HG03159 (cell line): Measurements from ENCODE around the gene HIRA.
"Not testable (repeated sequence)": the region's sequence is repeated elsewhere in the genome, so short reads cannot be mapped to it uniquely, and the experiment has no call there.

Experiments used
- ATAC-seq: cut with Tn5 transposase; IDR thresholded peaks from one replicate; pipeline ENCODE4 v1.9.1; 2021; ENCODE audit warnings: mild to moderate bottlenecking, moderate library complexity; ENCODE audit not compliant: unreplicated experiment

The HIRA gene

DNA sequence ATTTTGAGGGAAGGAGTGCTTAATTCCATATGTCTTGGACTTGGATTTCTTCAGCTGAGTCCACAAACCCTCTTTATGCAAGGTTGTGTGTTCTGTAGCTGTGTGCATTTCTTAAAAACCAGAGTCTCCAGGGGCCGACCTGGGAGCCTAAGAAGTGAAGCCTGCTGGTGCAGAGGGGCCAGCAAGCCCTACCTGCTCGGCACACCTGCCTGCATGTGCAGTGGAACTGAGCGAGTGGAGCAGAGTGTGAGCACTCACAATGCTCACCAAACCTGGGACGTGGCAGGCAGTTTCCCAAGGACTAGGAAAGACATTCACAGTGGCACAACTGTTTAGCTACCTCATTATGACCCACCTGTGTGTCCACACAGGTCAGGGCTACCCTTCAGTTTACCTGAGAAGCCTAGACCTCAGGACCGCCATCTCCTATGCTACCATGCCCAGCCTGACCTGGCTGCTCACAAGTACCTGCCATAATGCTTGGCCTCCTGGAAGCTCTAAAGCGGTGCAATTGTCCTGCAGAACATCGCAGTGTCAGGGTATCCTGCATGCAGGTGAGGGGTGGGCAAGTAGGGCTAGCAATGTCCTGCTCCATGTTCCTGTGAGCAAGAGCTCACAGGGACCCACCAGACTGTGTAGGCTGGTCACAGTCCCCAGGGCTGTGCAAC, 12.1 kb upstream of the HIRA start:
- ATAC-seq = no peak

DNA sequence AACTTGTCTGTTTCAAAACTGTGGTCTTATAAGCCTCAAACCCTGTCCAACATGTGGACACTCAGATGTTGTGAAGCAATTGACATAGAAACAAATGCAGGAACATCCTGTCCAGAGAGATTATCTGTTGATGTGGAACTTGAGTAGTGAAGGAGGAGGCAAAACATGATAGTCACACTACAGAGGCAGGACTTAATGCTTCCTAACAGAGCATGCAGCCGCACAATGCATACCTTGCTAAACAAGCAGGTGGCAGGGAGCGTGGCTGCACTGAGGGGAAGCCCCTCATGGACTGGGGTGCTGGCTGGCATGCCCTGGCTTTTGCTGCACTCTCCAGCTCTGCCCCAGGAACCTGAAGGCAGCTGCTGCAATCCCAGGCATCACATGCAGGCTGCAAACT, 10.6 kb upstream of the HIRA start:
- no peak for ATAC-seq

DNA sequence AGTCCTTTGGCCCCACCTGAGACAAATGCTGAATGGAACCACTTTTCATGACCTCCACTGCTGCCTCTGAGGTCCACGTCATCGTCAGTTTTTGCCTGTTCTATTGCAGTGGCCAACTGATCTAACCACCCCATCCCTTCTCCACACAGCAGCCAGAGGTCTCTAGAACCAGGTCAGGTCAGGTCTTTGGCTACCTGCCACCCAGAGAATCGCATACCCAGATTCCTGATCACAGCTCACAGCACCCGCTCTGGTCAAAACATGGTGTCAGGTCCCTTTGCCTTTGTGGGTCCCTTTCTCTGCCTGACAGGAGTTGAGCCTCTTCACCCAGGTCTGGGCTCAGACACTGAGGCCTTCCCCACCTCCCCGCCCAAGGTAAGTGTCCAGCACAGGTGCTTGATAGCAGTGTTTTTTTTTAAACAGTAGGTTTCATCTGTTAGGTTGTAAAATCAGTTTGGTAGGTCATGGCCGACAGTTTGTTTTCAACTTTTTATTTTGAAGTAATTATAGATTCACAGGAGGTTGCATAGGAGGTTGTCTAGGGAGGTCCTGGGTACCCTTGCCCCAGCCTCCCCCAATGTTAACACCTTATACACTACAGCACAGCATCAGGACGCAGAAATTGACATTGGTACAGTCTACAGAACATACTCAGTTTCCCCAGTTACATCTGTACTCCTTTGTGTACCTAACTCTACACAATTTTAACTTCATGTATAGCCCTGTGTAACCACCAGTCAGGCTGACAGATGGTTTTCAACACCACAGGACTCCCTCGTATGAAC, 9.1 kb upstream of the HIRA start:
- ATAC-seq = no peak

DNA sequence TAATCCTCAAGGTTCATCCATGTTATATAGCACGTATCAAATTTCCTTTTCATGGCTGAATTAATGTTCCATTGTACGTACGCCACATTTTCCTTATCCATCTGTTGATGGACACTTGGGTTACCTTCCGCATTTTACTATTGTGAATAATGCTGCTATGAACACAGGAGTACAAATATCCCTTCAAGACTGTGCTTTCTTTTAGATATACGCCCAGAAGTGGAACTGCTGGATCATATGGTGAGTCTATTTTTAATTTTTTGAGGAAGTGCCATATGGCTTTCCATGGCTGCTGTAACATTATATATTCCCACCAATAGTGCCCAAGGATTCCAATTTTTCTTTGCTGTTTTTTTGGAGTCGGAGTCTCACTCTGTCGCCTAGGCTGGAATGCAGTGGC, 6.8 kb upstream of the HIRA start:
- ATAC-seq = no peak

DNA sequence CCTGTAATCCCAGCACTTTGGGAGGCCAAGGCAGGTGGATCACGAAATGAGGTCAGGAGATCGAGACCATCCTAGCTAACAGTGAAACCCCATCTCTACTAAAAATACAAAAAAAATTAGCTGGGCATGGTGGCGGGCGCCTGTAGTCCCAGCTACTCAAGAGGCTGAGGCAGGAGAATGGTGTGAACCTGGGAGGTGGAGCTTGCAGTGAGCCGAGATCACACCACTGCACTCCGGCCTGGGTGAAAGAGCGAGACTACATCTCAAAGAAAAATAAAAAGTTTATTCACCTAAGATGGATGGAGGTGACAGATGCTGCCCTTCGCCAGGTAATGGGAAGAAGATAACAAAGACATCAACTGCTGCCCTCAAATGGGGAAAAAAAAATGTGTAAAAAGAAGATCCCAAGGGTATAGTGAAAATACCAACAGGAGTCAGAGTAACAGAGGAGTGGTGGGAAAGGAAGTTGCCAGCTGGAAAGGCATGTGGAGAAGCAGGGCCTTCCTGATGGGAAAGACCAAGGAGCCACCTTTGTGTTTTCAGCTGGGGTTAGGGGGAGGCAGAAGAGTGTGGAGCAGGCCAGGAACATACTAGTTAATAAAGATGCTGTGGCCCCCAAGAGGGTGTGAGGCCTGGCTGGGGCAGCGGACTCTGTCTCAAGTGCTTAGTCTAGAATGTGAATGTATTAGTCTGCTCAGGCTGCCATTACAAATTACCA, 5.1 kb upstream of the HIRA start:
- ATAC-seq = not testable (repeated sequence)

DNA sequence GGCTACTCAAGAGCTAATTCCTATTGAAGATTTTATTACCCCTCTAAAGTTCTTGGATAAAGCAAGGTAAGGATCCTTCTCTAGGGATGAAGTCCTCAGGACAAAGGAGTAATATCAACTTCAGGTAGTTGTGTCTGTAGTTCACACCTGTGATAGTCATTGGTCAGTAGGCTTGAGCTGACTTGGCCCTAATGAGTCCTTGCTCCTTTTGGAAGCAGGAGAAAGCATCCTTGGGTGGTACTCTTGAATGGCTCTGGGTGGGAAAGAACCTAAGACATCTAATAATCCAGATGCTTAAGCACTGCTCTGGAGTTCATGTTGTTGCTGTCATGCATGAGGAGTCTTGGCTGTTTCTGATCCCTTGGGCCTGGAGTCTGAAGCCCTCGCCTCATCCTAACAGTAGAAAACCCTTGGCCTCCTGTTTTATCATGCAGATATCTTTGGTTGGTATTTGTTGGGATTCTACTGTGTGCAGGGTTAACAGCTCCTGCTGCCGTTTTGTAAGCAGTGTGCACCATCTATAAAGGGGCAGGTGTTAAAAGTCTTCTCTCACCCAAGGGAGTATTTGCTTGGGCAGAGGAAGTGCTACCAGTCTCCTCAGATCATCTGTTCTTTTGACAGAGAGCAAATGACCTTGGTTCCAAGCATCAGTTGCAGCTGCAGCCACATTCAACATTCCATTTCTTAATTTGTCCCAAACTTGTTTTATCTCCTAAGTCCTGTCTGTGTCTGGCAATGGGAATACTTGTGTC, 3.5 kb upstream of the HIRA start:
- ATAC-seq = no peak

DNA sequence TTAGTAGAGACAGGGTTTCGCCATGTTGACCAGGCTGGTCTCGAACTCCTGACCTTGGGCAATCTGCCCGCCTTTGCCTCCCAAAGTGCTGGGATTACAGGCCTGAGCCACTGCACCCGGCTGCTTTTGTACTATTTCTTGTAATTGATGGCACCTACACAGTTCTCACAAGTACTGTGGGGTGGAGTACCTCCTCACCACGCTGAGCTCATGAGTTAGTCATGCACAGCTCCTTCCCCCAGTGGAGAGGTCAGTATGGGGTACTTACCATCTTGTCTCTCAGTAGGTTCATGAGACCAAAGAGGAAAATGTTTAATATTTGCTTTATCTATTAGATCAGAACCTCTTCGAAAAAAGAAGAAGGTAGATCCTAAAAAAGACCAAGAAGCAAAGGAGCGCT, 2.9 kb upstream of the HIRA start:
- ATAC-seq = no peak

DNA sequence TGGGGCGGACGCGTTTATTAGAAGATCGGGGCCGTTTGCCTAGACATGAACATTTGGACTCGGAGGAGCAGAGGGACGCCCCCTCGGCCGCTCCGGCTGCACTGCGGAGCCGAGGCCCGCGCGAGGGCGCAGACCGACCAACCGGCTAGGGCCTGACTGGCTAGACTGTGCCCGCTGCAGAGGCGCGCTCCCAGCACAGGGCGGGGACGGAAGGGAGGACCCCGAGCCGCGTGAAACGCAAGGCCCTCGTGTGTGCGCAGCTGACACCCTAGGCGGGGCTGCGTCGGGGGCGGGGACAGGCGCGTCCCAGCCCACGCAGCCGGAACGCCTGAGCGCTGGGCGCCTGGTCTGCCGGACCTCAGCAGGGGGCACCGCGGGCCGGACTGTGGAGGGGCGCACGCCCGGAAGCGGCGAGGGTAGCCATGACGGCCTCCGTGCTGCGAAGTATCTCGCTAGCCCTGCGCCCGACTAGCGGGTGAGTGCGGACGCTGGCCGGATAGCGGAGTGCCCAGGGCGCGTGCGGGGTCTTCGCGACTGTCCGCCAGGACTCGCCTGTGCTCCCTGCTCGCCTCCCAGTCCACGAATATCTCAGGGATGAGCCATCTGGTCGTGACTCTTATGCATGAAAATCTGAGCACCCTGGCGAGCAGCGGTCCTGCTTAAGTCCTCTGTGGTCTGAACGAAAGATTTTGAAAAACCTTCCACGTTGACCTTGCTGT, 759 bp upstream of the HIRA start, which contains the start of gene MRPL40:
TSS of gene MRPL40 (plus strand) at position 413 of the 719 bp plus-strand sequence. CDS start at position 423, 10 bp downstream.
- peak; percentile 70 for ATAC-seq

DNA sequence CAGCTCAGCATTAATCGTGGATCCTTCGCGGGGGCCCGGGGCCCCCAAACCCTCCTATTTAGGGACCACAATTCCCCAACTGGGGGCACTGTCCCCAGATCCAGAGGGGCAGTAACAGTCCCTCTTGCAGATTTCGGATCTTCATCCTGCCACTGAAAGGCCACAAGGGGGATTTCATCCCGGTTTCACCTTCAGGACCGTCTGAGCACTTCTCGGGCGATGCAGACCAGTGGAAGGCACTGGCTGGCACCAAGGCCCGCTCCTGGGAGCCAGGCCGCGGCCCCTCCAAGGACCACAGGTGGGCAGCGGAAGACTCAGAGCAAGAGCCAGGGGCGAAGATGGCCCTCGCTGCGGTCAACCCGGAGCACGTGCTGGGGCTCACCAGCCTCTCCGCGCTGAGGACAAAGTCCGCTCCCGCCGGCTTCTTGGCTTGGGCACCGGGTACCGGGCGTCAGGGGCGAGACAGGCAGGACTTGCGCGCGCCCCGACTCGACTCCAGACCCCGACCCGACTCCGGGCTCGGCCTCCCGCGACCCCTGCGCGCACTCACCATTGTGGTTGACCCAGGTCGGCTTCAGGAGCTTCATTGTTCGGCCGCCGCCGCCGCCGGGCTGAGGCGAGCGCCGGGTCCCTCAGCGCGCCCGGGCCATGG, 517 bp downstream of the HIRA start:
- ATAC-seq = no peak

DNA sequence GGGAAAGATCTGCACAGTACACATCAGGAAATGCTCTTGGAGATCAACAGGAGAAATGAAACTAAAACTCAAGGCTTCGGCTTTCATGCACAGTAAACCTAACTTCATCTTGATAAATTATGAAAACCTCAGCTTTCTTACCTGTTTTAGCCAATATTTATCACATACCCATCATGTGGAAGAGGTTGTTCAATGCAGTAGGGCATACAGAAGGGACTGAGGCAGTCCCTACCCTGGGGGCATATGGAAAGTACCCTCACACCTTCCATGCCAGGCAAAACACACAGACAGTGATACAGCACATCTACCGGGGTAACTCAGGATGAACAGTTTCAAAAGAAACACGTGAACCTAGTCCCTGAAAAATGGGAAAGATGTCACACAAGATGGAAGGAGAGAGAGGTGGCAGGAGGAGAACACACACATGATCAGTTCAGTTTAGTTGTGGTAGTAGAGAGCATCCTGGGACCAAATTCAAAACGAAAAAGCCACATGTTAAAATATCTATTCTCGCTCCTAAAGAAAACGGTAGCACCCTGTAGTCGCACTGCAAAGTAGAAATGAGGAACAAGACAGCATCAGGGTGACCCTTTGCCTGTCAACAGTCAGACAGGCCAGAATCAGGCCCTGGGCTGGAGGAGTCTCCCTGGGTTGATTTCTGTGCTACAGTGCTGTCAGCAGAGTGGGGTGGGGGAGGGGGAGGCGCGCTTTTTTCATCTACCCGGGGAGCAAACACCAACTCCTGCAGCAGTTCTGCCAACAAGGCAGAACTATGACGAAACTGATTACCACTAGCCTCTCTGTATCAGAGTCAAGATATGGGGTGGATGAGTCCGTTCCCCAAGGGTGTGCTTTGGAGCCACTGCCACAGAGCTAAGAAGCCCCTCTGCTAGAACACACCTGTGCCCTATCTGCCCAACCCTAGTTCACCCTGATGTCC, 1.3 kb downstream of the HIRA start:
- no peak for ATAC-seq

DNA sequence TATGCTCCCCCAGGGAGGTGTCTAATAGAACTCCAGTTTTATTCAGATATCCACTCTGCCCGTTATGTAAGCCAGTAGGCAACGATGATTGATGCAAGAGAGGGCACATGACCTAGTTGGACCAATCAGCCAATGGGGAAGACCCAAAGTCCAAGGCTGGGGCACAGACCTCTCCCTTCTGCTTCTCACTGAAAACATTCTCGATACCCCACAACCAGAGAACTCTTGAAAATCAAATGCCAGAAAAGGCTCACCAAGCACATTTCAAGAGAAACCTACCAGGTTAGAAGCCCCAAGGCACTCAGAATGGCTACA, 7.4 kb downstream of the HIRA start:
- no peak for ATAC-seq

DNA sequence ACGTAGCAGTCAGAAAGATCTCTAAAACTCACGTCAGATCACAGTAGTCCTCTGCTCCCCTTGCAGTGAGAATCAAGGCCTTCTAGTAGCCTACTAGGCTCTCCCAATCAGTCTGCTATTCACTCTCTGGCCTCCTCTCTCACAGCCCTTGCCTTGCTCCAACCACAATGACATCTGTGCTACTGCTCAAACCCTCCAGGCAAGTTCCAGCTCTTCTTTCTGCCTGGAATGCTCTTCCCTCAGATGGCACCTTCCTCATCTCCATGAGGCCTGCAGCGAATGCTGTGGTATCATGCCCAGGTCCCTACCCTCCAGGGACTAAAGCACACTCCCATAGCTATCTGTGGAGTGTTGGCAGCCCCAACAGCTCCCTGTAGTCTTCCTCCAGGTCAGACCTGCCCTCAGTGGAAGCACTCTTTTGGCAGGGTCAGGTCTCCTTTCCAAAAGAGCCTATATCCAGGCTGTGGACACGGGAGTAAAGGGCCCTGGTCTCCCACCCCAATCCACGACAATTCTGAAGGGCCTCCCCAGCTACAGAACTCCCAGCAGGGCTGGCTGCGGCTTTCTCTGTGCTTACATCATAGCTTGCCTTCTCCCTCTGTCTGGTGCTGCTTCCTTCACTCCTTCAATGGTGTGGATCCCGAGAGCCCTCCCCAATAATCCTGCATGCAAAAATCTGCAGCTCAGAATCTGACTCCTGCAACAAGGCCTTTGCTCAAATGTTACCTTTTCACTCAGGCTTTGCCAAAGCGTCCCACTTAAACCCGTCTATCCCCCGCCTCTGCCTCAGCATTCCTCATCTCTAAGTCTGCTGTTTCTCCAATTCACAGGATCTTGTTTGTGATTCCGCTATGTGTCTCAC, 8.9 kb downstream of the HIRA start:
- ATAC-seq = no peak

DNA sequence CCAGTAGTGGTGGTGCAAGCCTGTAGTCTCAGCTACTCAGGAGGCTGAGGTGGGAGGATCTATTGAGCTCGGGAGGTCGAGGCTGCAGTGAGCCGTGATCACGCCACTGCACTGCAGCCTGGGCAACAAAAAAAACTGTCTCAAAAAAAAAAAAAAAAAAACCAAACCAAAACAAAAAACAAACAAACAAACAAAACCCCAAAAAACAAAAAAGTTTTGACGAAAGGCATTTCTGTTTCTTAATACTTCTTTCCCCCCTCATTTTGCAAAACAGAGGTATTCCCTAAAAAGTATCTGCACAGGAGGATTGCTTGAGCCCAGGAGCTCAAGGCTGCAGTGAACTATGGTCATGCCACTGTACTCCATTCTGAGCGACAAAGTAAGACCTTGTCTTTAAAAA, 11.2 kb downstream of the HIRA start:
- no peak for ATAC-seq

DNA sequence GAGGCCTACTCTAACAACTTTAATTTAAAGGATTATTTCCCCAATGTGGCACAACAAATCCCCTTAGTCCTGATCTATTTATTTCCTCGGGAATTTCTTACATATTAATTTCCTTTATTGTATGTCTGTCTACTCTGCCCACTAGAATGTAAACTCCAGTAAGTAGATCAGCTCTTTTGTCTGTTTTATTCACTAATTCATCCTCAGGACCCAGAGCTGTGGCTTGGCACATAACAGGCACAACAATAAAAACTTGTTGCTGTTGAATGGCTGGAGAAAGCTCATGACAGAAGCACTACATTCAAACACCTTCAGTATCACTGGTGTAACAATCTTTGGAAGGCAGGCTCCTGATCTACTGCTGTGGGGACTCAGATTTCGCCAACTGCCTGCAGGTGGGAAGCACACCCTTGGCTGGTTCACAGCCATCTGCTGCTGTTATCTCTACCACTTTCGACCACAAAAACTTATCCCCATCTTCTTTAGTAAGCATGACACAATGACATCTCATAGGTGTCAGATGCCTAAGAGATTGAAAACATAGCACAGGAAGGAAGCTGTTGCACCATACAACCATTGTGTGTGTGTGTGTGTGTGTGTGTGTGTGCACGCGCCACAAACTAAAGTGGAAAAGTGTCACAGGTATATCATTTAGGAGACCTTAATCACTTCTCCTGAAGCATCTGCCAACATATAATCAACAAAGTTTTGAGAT, 11.9 kb downstream of the HIRA start:
- peak; percentile 61 for ATAC-seq

DNA sequence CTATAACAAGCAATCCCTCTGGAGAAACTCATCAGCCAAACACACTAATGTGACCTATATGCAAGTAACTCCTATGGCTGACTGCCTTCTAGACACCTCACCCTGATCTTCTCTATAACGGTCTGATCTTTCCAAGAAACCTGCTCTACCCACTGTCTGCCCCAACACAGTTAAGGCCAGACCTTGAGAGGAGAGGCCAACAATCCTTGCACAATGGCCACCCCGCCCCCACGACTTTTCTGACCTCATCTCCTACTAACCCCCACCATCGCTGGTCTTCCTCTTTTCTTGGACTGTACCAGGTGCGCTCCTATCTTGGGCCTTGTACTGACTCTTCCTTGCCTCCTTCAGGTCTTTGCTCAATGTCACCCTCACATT, 12.5 kb downstream of the HIRA start:
- no peak for ATAC-seq

DNA sequence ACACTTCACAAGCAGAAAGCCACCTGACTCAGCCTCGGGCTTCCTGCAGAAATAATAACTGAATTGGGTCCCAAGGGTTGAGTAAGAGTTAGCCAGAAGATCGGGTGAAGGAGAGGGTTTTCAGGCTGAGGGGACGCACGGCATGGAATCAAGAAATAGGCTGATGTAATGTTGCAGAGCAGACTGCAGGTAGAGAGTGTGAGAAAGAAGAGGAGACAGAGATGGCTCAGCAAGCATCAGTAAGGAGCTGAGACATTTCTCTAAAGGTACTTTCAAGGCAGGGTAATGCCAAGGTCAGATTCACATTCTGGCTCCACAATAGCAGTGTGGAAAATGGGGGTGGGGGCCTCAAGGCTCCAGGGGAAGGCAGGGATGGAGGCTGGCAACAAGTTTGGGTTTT, 18.6 kb downstream of the HIRA start:
- ATAC-seq = no peak

DNA sequence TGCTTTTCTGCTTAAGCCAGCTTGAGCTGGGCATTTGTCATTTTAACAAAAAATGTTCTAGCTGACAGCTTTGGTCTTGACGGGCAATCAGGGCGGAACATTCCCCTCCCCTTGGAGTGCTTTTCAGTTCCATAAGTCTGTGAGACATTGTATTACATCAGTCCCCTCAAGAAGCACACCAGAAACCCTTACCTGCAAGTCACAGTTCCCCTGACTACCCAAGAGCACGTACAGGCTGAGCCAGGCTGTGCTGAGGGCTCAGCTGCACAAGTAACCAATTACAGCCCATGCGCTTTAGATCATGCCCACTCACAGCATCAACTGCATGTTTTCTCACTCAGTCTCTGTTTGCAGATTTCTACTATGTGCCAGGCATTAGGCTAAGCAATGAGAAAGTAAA, 19.1 kb downstream of the HIRA start:
- ATAC-seq = no peak

DNA sequence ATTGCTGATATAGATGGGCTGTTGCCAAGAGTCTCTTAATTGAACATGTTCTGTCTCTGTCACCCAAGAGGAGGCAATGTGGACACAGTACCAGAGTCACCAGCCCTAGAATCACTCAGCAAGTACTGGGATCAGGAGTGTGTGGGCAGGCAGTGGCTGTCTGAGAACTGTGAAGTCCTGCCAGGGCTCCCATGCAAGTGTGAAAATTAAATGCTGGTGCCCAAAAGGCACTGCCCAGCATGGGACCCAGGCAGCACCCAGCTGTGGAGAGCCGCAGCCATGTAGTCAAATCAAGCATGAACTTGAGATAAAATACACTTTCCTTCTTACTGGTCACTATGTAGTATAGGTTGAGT, 19.9 kb downstream of the HIRA start:
- no peak for ATAC-seq
